T-helper 2 cell treated with Interferon-gamma antibody and Interleukin-4, amounts not matched to agents 100 ng/mL and 5 ng/mL, for 36 hours (primary cell): ENCODE measurements around the gene ZNF629. TPM values are rescaled to one million over a fixed set of nuclear protein-coding genes. Genes with fewer than 3 reads are reported as not detected.

ENCODE experiments used
- intact Hi-C: fragments of 100-400 bp; cut with micrococcal nuclease; formaldehyde crosslinking; loops from one replicate; pipeline ENCODE4 v1.15.1; 2023
- total RNA-seq: library from RNA; stranded (reverse); gene quantifications from 2 replicates; pipeline ENCODE4 v1.2.3, GENCODE V29; 2022

ZNF629 gene
- total RNA-seq, 1 donor from 2014 or later, result 0.25 TPM

- intact Hi-C loops, result no loop called here
These were observed 18.3 kb downstream of the ZNF629 start for GRCh38 chr16:30768583-30769181.

DNA sequence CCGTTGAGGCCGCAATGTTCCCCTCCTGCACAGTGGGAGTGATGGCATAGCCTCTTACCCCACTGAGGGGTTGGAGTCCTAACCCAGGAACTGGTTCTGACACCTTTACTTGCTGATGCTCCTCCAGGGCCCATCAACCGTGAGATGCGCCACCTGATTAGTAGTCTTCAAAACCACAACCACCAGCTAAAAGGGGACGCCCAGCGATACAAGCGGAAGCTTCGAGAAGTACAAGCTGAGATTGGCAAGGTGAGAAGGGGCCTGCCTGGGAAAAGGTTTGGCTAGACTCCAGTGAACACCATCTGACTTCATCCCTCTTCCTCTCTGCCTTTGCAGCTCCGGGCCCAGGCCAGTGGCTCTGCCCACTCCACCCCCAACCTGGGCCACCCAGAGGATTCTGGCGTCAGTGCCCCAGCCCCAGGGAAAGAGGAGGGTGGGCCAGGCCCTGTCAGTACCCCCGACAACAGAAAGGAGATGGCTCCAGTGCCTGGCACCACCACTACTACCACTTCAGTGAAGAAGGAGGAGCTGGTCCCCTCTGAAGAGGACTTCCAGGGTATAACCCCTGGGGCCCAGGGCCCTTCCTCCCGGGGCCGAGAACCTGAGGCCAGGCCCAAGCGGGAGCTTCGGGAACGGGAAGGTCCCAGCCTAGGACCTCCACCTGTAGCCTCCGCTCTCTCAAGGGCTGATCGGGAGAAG is 19.1 kb downstream of the ZNF629 start:
- intact Hi-C loops, result no loop called here

DNA sequence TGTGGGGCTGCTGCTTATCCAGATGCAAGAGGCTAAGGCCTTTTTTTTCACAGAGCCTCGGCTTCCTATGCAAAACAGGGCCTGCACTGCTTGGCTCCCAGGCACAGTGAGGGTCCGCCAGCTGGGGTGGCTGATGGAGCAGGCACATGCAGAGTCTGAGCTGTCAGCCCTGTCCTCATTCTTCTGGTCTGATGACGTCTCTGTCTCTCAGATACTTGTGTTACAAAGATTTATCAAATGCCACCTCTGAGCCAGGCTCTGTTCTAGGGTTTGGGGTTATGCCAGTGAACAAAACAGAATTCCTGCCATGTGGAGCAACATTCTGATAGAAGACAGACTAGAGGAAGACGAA is 20.1 kb downstream of the ZNF629 start:
- intact Hi-C loops, result no loop called here

DNA sequence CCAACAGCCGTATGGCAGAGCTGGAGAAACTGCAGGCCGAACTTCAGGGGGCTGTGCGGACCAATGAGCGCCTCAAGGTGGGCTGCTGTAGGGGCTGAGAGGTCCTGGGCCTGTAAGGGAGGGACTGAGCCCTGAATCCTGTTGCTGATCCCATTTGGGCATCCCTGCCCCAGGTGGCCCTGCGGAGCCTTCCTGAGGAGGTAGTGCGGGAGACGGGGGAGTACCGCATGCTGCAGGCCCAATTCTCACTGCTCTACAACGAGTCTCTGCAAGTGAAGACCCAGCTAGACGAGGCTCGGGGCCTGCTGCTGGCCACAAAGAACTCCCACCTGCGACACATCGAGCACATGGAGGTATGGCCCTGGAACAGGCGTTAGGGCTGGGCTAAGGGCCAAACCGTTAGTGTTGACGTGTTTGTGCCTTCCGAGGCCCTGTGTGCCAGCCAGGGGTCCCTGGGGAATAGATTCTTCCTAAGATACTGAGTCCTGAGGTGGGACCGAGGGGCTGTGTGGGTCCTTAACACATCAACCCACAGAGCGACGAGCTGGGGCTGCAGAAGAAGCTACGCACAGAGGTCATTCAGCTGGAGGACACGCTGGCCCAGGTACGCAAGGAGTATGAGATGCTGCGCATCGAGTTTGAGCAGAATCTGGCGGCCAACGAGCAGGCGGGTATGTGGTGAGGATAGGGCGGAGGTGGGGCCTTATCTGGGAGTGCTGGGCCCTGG is 20.6 kb downstream of the ZNF629 start:
- intact Hi-C loops, result no loop called here

DNA sequence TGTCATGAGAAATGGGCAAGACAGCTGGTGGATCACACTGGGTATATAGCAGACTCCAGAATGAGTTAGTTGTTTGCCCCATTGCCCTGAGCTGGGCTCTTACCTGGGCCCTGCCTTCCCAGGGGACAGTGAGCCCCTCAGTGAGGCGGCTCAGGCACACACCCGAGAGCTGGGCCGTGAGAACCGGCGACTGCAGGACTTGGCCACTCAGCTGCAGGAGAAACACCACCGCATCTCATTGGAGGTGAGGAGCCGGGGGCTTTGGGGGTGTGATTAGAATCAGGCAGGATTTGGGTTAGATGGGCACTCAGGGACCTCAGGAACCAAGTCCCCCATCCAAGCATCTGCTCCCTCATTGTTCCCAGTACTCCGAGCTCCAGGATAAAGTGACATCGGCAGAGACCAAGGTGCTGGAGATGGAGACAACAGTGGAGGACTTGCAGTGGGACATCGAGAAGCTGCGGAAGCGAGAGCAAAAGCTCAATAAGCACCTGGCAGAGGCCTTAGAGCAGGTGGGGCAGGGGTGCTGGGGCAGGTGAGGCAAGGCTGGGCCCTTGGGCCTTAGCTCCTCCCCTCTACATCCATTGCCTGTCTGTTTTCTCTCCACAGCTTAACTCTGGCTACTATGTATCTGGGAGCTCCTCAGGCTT is 22.1 kb downstream of the ZNF629 start:
- intact Hi-C loops, result loop anchor here (5.0 kb wide), 1 partner anchor 137 kb away; no protein-coding TSS in a partner anchor

DNA sequence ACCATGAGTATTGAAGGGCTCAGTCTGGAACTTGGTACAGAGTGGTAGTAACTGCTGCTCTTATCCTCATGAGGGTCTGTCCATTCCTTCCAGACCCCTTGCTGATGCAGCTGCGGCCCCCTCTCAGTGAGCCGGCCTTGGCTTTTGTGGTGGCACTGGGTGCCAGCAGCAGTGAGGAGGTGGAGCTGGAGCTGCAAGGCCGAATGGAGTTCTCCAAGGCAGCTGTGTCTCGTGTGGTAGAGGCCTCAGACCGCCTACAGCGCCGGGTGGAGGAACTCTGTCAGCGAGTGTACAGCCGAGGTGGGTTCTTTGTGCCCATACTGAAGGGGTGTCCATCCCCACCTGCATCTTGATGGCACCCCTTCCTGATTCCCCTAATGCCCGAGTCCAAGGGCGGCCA is 22.9 kb downstream of the ZNF629 start:
- intact Hi-C loops, result loop anchor here (5.0 kb wide), 1 partner anchor 138 kb away; no protein-coding TSS in a partner anchor

DNA sequence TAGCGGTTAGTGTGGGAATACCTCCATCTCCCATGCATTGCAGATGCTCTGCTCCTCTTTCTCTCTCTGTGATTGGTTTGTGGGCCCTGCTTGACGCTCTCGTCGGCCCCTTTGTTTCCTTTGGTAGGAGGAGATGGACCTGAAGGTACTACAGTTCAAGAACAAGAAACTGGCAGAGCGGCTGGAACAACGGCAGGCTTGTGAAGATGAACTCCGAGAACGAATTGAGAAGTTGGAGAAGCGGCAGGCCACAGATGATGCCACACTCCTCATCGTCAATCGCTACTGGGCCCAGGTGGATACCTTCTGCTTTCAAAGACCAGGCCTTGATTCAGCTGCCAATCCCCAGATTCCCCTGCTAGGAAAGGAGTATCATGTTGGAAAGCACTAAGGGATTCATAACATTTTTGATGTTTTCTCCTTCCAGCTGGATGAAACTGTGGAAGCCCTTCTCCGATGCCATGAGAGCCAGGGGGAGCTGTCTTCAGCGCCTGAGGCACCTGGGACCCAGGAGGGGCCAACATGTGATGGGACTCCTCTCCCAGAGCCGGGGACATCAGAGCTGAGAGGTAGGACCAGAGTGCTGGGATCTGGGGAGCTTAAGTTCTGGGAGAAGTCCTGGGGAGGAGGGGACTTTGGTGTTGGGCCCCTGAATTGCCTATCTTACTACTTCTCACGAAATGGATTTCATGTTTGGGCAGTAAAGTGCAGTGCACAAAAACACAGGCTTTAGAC is 23.8 kb downstream of the ZNF629 start:
- intact Hi-C loops, result loop anchor here (1.0 to 5.0 kb wide), 4 partner anchors 15 to 159 kb away; partner anchors contain the start of gene PHKG2

- intact Hi-C loops, result loop anchor here (1.0 to 5.0 kb wide), 4 partner anchors 14 to 160 kb away; partner anchors contain the start of gene PHKG2
These were observed 24.8 kb downstream of the ZNF629 start, which contains the start of the genes CFAP119 and RNF40 for GRCh38 chr16:30761928-30762902. TSS of gene CFAP119 (minus strand) at chr16:30762062. CDS start at chr16:30761748, 314 bp downstream. TSS of gene RNF40 (plus strand) at chr16:30762322. CDS start at chr16:30762546, 224 bp downstream.

GRCh38 chr16:30761427-30761927 is 25.5 kb downstream of the ZNF629 start:
- intact Hi-C loops, result loop anchor here (5.0 kb wide), 1 partner anchor 141 kb away; no protein-coding TSS in a partner anchor

GRCh38 chr16:30760577-30761426 is 26.2 kb downstream of the ZNF629 start:
- intact Hi-C loops, result loop anchor here (5.0 kb wide), 1 partner anchor 141 kb away; no protein-coding TSS in a partner anchor

DNA sequence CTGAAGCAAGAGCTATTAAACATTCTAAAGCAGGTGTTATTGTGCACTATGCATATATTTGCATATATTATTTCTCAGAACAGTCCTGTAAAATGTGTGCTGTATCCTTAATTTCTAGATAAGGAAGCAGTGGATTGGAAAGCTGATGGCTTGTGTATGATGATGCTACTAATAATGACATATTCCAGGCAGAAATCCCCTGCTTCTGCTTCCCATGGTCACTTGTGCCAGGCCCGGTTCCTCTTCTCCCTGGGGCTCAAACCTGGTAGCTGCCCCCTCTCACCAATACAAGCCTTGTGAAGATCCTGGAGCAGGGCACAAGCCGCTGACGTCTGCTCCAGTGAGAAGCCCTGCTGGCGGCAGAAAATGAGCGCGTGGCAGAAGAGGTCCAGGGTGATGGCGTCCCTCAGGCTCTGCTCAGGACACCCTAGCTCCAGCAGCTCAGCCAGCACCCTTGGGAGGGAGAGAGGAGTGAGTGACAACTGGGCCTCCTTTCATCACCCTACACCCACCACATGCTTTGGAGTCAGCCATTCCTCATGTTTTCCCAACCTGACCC is 26.9 kb downstream of the ZNF629 start:
- intact Hi-C loops, result loop anchor here (5.0 kb wide), 1 partner anchor 142 kb away; no protein-coding TSS in a partner anchor

GRCh38 chr16:30758988-30759491 is 28.0 kb downstream of the ZNF629 start:
- intact Hi-C loops, result no loop called here

- intact Hi-C loops, result no loop called here
These were observed 29.7 kb downstream of the ZNF629 start for GRCh38 chr16:30757316-30757715.

GRCh38 chr16:30756781-30757100 is 30.3 kb downstream of the ZNF629 start:
- intact Hi-C loops, result no loop called here

DNA sequence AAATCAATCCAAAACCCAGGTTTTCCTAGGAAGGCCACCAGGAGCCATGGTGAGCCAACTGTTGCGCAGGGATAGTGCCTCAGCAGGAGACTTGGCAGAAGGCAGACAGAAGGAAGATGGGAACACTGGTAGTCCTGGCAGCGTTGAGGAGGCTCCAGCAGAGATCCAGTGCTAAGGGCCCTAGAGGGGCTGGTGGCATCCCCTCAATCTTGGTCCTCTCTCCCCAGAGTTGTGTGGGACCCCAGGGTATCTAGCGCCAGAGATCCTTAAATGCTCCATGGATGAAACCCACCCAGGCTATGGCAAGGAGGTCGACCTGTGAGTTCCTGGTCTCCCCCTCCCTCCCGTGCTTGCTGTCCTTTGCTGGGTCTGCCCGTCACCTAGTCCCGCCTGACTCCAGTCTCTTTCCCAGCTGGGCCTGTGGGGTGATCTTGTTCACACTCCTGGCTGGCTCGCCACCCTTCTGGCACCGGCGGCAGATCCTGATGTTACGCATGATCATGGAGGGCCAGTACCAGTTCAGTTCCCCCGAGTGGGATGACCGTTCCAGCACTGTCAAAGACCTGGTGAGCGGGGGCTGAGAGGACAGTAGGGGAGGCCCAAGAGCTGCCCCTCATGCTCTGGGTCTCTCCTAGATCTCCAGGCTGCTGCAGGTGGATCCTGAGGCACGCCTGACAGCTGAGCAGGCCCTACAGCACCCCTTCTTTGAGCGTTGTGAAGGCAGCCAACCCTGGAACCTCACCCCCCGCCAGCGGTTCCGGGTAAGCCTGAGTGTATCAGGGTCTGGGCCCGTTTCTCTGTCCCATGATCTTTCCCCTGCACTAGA is 30.8 kb downstream of the ZNF629 start:
- intact Hi-C loops, result no loop called here

DNA sequence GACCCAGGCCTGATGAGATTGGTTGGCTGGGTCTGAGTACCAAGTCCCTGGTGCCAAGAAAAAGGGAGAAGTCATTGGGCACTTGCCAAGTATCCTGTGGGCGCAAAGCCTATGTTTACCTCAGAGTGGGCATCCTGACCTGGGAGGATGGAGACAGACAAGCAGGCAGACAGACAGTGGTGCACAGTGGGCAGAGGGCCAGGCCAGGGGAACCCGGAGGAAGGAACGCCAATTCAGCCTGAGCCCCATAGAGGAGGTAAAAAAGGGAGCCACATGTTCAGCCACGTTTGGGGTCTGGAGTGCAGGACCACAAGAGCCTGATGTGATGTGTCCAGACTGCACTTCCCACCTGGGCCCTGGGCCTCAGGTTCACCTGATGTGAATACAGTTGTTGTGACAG is 33.4 kb downstream of the ZNF629 start:
- intact Hi-C loops, result no loop called here

DNA sequence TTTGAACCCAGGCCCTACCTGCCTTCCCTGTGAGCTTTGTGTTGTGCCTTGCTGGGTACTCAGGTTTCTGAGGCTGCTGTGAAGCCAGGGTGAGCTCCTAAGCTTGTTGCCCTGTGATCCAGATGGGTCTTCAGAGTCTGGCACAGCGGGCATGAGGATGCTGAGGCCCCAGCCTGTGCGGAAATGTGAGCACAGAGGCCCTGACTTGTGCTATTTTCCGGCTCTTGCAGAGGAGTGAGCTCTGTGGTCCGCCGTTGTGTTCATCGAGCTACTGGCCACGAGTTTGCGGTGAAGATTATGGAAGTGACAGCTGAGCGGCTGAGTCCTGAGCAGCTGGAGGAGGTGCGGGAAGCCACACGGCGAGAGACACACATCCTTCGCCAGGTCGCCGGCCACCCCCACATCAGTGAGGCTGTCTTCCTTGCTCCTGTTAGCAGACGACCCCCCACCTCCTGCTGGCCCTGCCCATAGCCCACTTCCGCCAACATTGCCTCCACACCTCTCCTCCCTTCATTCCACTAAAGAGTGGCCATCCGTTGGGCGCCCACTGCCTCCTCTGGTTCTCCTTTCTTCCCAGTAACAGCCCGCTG is 36.0 kb downstream of the ZNF629 start:
- intact Hi-C loops, result no loop called here
